HCT116 (cell line): ENCODE data around the gene ZNF107. TPM values are rescaled to one million over a fixed set of nuclear protein-coding genes. Genes with fewer than 3 reads are reported as not detected.

ENCODE experiments used
- ATAC-seq: fragments of 200-7000 bp; cut with Tn5 transposase; 2 replicates; pipeline ENCODE4 v1.9.1; 2020; ENCODE audit warnings: mild to moderate bottlenecking, moderate library complexity
- BruUV-seq: library from RNA; stranded (reverse); fragments of 400-500 nt; replicated peaks from 2 replicates; lab custom pipeline; 2021; lab: Mats Ljungman, UMichigan
- CTCF ChIA-PET: fragments of 300-600 bp; sonication (Branson Sonifier 250); formaldehyde crosslinking; loops from one replicate; lab custom pipeline; 2021; ENCODE audit warnings: antibody characterized with exemption; lab: Charles Lee
- POLR2A ChIA-PET: fragments of 300-600, 350-600 bp; sonication (Branson Sonifier 250); formaldehyde crosslinking; loops from one replicate; lab custom pipeline; 2021; ENCODE audit warnings: antibody characterized with exemption; lab: Charles Lee
- RAD21 ChIA-PET, 2 experiments: fragments of 300-600 bp; sonication (Branson Sonifier 250); formaldehyde crosslinking; loops; one replicate each; lab custom pipeline; 2023; ENCODE audit warnings: low total read pairs in 2 of 2; ENCODE audit not compliant: uncharacterized antibody in 2 of 2, unreplicated experiment in 2 of 2, low non-redundant PET in 1 of 2; lab: Charles Lee
- DNase-seq: peaks from one replicate; pipeline ENCODE4 v3.0.0-alpha.2; 2010; ENCODE audit warnings: low read depth, low spot score
- H2AFZ ChIP-seq: fragments of 200-600 bp; shearing (Covaris generic), sonication (generic); 2 replicates; pipeline ENCODE4 v1.6.1; 2017; ENCODE audit warnings: low read depth, mixed run types, mixed read lengths, antibody characterized with exemption, low read length; ENCODE audit not compliant: poor library complexity, severe bottlenecking
- H3K27ac ChIP-seq: 2 replicates; pipeline ENCODE4 v1.5.1; 2012; ENCODE audit warnings: low read depth, low read length
- H3K27me3 ChIP-seq: fragments of 200-600 bp; sonication (generic); 2 replicates; pipeline ENCODE4 v1.6.1; 2016; ENCODE audit warnings: mixed run types, low read length, mixed read lengths; ENCODE audit not compliant: insufficient read depth
- H3K36me3 ChIP-seq, 2 experiments: fragments of 200-500 bp in 1 of 2; fragments of 200-600 bp in 1 of 2; sonication (Bioruptor generic) in 1 of 2; sonication (generic) in 1 of 2; 2 replicates each; pipeline versions ENCODE4 v1.5.1 to v1.6.1; 2014 to 2016; ENCODE audit warnings: low read length in 2 of 2, inconsistent platforms in 1 of 2, mixed read lengths in 1 of 2, mixed run types in 1 of 2; ENCODE audit not compliant: insufficient read depth in 2 of 2, control insufficient read depth in 1 of 2
- H3K4me1 ChIP-seq, 2 experiments: fragments of 200-600 bp in 1 of 2; sonication (generic) in 1 of 2; 2 replicates each; pipeline versions ENCODE4 v1.5.1 to v1.6.1; 2012 to 2017; ENCODE audit warnings: low read length in 2 of 2, inconsistent platforms in 1 of 2, mild to moderate bottlenecking in 1 of 2, mixed read lengths in 1 of 2, mixed run types in 1 of 2, moderate library complexity in 1 of 2; ENCODE audit not compliant: insufficient read depth in 2 of 2, control insufficient read depth in 1 of 2
- H3K4me2 ChIP-seq: fragments of 200-600 bp; sonication (generic); 2 replicates; pipeline ENCODE4 v1.6.1; 2017; ENCODE audit warnings: mixed run types, low read length, mixed read lengths
- H3K4me3 ChIP-seq, 2 experiments: fragments of 200-600 bp in 1 of 2; sonication (generic) in 1 of 2; replicated peaks in 1 of 2; 2 replicates each; pipeline ENCODE4 v1.5.1; 2011 to 2016; ENCODE audit warnings: low read length in 2 of 2, control low read depth in 1 of 2, low read depth in 1 of 2, mild to moderate bottlenecking in 1 of 2, mixed read lengths in 1 of 2, mixed run types in 1 of 2
- H3K79me2 ChIP-seq: fragments of 200-600 bp; sonication (generic); 2 replicates; pipeline ENCODE4 v1.6.1; 2017; ENCODE audit warnings: mild to moderate bottlenecking, mixed run types, low read length, moderate library complexity, mixed read lengths; ENCODE audit not compliant: insufficient read depth
- H3K9ac ChIP-seq: fragments of 200-600 bp; sonication (generic); 2 replicates; pipeline ENCODE4 v1.6.1; 2016; ENCODE audit warnings: low read length, mixed read lengths
- H3K9me2 ChIP-seq: fragments of 200-600 bp; sonication (generic), shearing (Covaris generic); 2 replicates; pipeline ENCODE4 v1.6.1; 2017; ENCODE audit warnings: mixed run types, mild to moderate bottlenecking, moderate library complexity; ENCODE audit not compliant: insufficient read depth
- H3K9me3 ChIP-seq, 2 experiments: fragments of 200-500 bp in 1 of 2; fragments of 200-600 bp in 1 of 2; sonication (Bioruptor generic) in 1 of 2; sonication (generic) in 1 of 2; 2 replicates each; pipeline ENCODE4 v1.6.1; 2014 to 2017; ENCODE audit warnings: low read length in 2 of 2, mixed read lengths in 2 of 2, inconsistent platforms in 1 of 2, low read depth in 1 of 2, mild to moderate bottlenecking in 1 of 2, mixed run types in 1 of 2, moderate library complexity in 1 of 2; ENCODE audit not compliant: control insufficient read depth in 1 of 2, insufficient read depth in 1 of 2
- H4K20me1 ChIP-seq: fragments of 200-600 bp; sonication (generic), shearing (Covaris generic); 2 replicates; pipeline ENCODE4 v1.6.1; 2017; ENCODE audit warnings: mixed run types, mild to moderate bottlenecking, moderate library complexity; ENCODE audit not compliant: insufficient read depth
- CBX3 ChIP-seq: IDR thresholded peaks from 2 replicates; pipeline ENCODE4 v1.6.1; 2012; ENCODE audit warnings: low read depth
- EZH2 ChIP-seq: fragments of 200-600 bp; sonication (generic); IDR thresholded peaks from 2 replicates; pipeline ENCODE4 v1.6.1; 2017; ENCODE audit warnings: antibody characterized with exemption, mixed run types
- EZH2phosphoT487 ChIP-seq: fragments of 200-600 bp; IDR thresholded peaks from 2 replicates; pipeline ENCODE4 v1.6.1; 2018; ENCODE audit warnings: antibody characterized with exemption, borderline replicate concordance
- FOSL1 ChIP-seq: IDR thresholded peaks from 2 replicates; pipeline ENCODE4 v1.6.1; 2012; ENCODE audit warnings: low read depth
- JUND ChIP-seq: IDR thresholded peaks from 2 replicates; pipeline ENCODE4 v1.6.1; 2012
- RAD21 ChIP-seq: IDR thresholded peaks from 2 replicates; pipeline ENCODE4 v1.6.1; 2012; ENCODE audit warnings: low read depth, mild to moderate bottlenecking
- SP1 ChIP-seq: IDR thresholded peaks from 2 replicates; pipeline ENCODE4 v1.6.1; 2012; ENCODE audit warnings: low read depth
- YY1 ChIP-seq: IDR thresholded peaks from 2 replicates; pipeline ENCODE4 v1.6.1; 2011; ENCODE audit warnings: low read length, low read depth, moderate library complexity, mild to moderate bottlenecking; ENCODE audit not compliant: insufficient replicate concordance; ENCODE audit errors: extremely low read depth
- ZFX ChIP-seq: fragments of 450-650 bp; IDR thresholded peaks from 2 replicates; pipeline ENCODE4 v1.6.1; 2017
- ZNF274 ChIP-seq: fragments of 200-500 bp; sonication (Bioruptor generic); IDR thresholded peaks from 2 replicates; pipeline ENCODE4 v1.6.1; 2014; ENCODE audit warnings: mild to moderate bottlenecking, low read depth, low read length, inconsistent platforms
- intact Hi-C: fragments of 100-400 bp; cut with micrococcal nuclease; formaldehyde crosslinking; loops from 2 replicates; pipeline ENCODE4 v1.10.0; 2022
- total RNA-seq: library from RNA; stranded (reverse); gene quantifications from one replicate; pipeline ENCODE4 v1.2.1, GENCODE V29; 2021; ENCODE audit not compliant: unreplicated experiment
- TF ChIP-seq, protein P1 (sequence below): IDR thresholded peaks from 2 replicates; pipeline ENCODE4 v1.6.1; 2012
- TF ChIP-seq, protein P2 (sequence below), 3 experiments: fragments of 200-600 bp in 1 of 3; sonication (generic) in 1 of 3; IDR thresholded peaks in 2 of 3; conservative IDR thresholded peaks in 1 of 3; 2 replicates each; pipeline ENCODE4 v1.5.1; 2012 to 2017; ENCODE audit warnings: low read depth in 2 of 3, low read length in 2 of 3, antibody characterized with exemption in 1 of 3, borderline replicate concordance in 1 of 3, control low read depth in 1 of 3, mild to moderate bottlenecking in 1 of 3, mixed read lengths in 1 of 3, mixed run types in 1 of 3, moderate library complexity in 1 of 3; ENCODE audit not compliant: insufficient read depth in 1 of 3

Gene ZNF107
- total RNA-seq, 1 experiment from 2014 or later: 6.2 TPM

DNA sequence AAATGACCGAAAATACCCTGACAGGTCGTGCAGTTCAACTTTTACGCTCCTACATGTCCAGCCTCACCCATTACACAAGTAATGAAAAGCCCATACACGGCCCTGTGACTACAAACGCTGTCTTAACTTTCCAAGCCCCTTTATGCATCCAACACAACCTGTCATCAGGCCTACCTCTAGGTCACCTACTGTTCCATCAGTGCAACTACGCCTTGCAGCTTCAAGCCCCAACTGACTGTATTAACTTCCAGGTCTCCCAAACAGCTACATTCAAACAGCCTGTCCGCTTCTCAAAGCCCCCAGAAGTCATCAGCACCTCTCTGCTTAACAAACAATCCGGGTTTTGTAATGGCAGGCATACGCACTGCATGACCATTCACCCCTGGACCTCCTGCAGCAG is 19.2 kb downstream of the ZNF107 start:
- ATAC-seq (no peak), DNase-seq (no peak)
- peaks cover 7 to 19% of the 10 kb centered on the region in 2 experiments; a peak in 3 of 4 replicates for H3K36me3 ChIP-seq
- no peak overlapping the region for H3K4me2 ChIP-seq
- TF ChIP-seq ZNF274: no peak
- TF ChIP-seq CBX3: no peak
- TF ChIP-seq, protein P1, sequence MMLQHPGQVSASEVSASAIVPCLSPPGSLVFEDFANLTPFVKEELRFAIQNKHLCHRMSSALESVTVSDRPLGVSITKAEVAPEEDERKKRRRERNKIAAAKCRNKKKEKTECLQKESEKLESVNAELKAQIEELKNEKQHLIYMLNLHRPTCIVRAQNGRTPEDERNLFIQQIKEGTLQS: no peak
- no peak for TF ChIP-seq EZH2phosphoT487
- TF ChIP-seq, protein P2, sequence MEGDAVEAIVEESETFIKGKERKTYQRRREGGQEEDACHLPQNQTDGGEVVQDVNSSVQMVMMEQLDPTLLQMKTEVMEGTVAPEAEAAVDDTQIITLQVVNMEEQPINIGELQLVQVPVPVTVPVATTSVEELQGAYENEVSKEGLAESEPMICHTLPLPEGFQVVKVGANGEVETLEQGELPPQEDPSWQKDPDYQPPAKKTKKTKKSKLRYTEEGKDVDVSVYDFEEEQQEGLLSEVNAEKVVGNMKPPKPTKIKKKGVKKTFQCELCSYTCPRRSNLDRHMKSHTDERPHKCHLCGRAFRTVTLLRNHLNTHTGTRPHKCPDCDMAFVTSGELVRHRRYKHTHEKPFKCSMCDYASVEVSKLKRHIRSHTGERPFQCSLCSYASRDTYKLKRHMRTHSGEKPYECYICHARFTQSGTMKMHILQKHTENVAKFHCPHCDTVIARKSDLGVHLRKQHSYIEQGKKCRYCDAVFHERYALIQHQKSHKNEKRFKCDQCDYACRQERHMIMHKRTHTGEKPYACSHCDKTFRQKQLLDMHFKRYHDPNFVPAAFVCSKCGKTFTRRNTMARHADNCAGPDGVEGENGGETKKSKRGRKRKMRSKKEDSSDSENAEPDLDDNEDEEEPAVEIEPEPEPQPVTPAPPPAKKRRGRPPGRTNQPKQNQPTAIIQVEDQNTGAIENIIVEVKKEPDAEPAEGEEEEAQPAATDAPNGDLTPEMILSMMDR (IDR thresholded peaks at IDR 0.05 in 2 of 3, conservative IDR thresholded peaks at IDR 0.05 in 1 of 3; ENCODE audit: borderline replicate concordance in 1 of 3, insufficient read depth in 1 of 3, low read depth in 2 of 3, low read length in 2 of 3): peak in 1 of 3 experiments; percentile 21; a peak in 1 of 6 replicates
- H2AFZ ChIP-seq: no peak overlapping the region
- no peak overlapping the region for H3K4me3 ChIP-seq
- no TSS peak for BruUV-seq
- no peaks in the 10 kb centered on the region for H3K9me2 ChIP-seq
- peaks cover 0 to 4% of the 10 kb centered on the region in 2 experiments; a peak in 1 of 4 replicates for H3K9me3 ChIP-seq
- H3K27me3 ChIP-seq: no peaks in the 10 kb centered on the region
- H3K9ac ChIP-seq: no peak overlapping the region
- POLR2A ChIA-PET: no interaction called here
- no peaks in the 10 kb centered on the region for H4K20me1 ChIP-seq
- no peak overlapping the region for H3K27ac ChIP-seq
- RAD21 ChIA-PET: no interaction called here
- peaks cover 19% of the 10 kb centered on the region; the same call in 1 of the 2 replicates for H3K79me2 ChIP-seq
- intact Hi-C loops: loop anchor here (5.0 kb wide), 1 partner anchor 42 kb away; no protein-coding TSS in a partner anchor
- CTCF ChIA-PET: no interaction called here
- H3K4me1 ChIP-seq: peaks cover 0 to 8% of the 10 kb centered on the region in 2 experiments; a peak in 1 of 4 replicates

DNA sequence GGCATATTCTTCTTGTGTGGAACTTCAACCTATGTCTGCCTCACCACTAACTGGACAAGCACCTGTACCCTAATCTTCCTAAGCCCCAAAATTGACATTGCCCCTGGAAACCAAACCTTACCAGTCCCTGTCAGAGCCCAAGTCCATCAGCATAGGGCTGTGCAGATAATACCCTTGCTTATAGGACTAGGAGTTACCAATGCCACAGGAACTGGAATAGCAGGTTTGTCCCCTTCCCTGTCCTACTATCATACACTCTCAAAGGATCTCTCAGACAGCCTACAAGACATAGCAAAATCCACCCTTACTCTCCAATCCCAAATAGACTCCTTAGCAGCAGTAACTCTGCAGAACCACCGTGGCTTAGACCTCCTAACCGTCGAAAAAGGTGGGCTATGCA is 19.8 kb downstream of the ZNF107 start:
- no peak for ATAC-seq

More for the DNA sequence above, 19.8 kb downstream of the ZNF107 start:
- H3K4me1 ChIP-seq: peaks cover 0 to 8% of the 10 kb centered on the region in 2 experiments; a peak in 1 of 4 replicates
- peaks cover 0 to 4% of the 10 kb centered on the region in 2 experiments; a peak in 1 of 4 replicates for H3K9me3 ChIP-seq
- TF ChIP-seq FOSL1 (no peak), EZH2 (no peak), ZNF274 (no peak), EZH2phosphoT487 (no peak), ZFX (no peak), SP1 (no peak), YY1 (no peak), JUND (no peak), RAD21 (no peak)
- TF ChIP-seq, protein P2 (IDR thresholded peaks at IDR 0.05 in 2 of 3, conservative IDR thresholded peaks at IDR 0.05 in 1 of 3; ENCODE audit: borderline replicate concordance in 1 of 3, insufficient read depth in 1 of 3, low read depth in 2 of 3, low read length in 2 of 3): no peak
- no peaks in the 10 kb centered on the region for H3K9me2 ChIP-seq
- POLR2A ChIA-PET: no interaction called here
- no peak overlapping the region for H3K4me2 ChIP-seq
- peaks cover 16% of the 10 kb centered on the region; the same call in 1 of the 2 replicates for H3K79me2 ChIP-seq
- CTCF ChIA-PET: no interaction called here
- H3K27me3 ChIP-seq: no peaks in the 10 kb centered on the region
- H3K27ac ChIP-seq: no peak overlapping the region
- no peak overlapping the region for H2AFZ ChIP-seq
- no peak overlapping the region for H3K9ac ChIP-seq
- no peak for DNase-seq
- RAD21 ChIA-PET: no interaction called here
- intact Hi-C loops: loop anchor here (5.0 kb wide), 1 partner anchor 42 kb away; no protein-coding TSS in a partner anchor
- H4K20me1 ChIP-seq: no peaks in the 10 kb centered on the region
- peaks cover 7 to 19% of the 10 kb centered on the region in 2 experiments; a peak in 3 of 4 replicates for H3K36me3 ChIP-seq
- no TSS peak for BruUV-seq
- H3K4me3 ChIP-seq: no peak overlapping the region
